ENCODE measurements around the gene PSMA3.

The PSMA3 gene

GRCh38 chr14:58299401-58300330 lies 55.0 kb downstream of the PSMA3 start:
- no peak for DNase-seq

GRCh38 chr14:58301416-58301815 lies 56.8 kb downstream of the PSMA3 start:
- no peak for DNase-seq

GRCh38 chr14:58305730-58306129 lies 61.1 kb downstream of the PSMA3 start:
- peak in 1 of 2 experiments; percentile 41 for DNase-seq

GRCh38 chr14:58307597-58308316 lies 63.1 kb downstream of the PSMA3 start:
- no peak for DNase-seq

- DNase-seq = no peak
Observed at GRCh38 chr14:58309086-58309485, 64.4 kb downstream of the PSMA3 start.

GRCh38 chr14:58313699-58314098 lies 69.1 kb downstream of the PSMA3 start:
- no peak for DNase-seq

GRCh38 chr14:58315606-58316005 lies 71.0 kb downstream of the PSMA3 start:
- no peak for DNase-seq
